ENCODE data around the gene CST5.
"Not testable (repeated sequence)": the region's sequence is repeated elsewhere in the genome, so short reads cannot be mapped to it uniquely, and the experiment has no call there.

The CST5 gene

DNA sequence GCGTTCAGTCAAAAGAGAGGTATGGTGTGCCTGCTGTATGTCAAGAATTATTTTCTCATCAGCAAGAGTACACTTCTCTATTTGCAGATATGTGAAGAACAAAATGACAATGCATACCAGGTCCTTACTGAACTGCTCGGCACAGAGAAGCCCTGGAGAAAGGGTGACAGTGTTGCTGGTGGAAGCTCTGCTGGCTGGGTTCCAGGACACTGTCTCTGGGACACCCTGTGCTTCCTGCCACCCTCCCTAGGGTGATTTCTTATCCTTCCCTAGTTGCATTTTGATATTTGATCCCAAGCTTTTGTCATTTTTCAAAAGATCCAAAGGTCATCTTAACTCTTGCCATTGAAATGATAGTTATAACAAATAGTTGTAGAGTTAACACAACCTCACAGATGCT, 8.3 kb upstream of the CST5 start:
- no peak for DNase-seq

DNA sequence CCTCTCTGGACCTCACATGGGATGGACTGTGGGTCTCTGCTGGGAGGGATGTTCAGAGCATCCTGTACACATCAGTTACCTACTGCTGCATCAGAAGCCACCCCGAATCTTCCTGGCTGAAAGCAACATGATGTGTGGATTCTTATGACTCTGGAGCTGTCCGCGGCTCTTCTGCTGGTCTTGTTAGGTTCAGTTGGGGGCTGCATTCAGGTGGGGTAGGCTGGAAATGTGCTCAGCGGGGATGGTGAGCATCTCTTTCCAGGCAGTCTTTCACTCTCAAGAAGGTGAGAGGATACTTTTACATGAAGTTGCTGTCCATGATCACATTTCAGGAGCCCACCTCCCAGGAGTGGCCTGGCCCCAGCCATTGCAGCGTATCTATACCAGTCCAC, 5.2 kb upstream of the CST5 start:
- no peak for DNase-seq

DNA sequence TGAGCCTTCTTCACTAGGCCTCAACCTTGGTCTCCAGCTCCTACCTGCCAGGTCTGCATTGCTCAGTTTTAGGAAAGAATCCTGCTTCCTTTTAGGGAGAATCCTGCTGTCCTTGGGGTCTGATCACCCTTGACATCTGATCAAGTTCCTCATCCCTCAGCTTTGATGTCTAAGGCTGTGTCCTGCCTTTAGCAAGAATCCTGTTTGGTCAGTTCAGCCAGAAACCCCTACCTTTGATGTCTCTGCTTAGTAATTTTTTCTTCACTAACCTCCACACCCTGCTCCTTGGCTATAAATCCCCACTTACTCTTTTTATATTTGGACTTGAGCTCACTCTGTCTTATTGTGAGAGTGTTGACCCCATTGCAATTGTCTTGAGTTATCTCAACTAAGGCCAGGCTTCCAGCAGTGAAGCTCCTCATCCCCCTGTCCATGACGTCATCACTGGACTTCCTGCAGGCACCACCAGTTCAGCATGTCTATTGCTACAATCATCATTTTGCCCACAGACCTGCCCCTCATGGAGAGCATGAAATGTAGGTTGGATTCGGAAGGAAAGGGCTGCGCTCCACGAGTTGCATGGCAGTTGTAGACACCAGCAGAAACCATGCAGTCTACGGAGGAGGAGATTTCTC, 4.7 kb upstream of the CST5 start:
- no peak for DNase-seq

DNA sequence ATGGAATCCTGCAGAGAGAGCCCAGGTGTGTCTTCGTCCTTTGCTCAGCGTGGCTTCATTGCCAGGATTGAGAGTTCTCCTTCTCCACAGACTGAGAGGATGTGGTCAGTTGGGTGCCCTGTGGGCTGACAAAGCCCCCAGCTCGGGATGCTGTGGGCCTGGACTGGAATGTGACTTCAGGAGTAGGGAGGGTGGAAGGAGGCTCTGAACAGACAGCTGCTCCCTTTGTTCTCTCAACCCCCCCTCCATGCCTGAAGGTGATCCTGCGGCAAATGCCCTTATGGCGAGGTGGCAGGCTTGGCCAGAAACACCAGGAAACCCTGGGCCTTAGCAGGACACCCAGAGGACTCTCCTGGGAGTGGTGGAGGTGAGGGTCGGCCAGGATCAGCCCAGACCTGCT, 1.8 kb upstream of the CST5 start:
- no peak for DNase-seq

DNA sequence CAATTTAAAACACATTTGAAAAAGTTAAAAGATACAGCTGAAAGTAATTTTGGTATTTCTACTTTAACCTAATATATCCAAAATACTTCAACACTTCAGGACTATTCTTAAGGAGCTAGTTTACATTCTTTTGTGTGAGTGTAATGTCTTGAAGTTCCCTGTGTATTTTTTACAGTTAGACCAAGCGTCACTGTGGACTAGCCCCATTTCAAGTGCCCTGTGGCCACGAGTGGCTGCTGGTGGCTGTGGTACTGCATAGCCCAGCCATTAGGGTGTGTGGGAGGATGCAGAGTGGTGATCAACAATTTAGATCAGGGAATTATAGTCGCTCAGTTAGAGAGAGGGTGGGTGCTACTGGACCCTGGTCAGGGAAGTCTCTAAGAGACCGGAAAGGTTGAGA, 869 bp upstream of the CST5 start:
- DNase-seq: no peak

DNA sequence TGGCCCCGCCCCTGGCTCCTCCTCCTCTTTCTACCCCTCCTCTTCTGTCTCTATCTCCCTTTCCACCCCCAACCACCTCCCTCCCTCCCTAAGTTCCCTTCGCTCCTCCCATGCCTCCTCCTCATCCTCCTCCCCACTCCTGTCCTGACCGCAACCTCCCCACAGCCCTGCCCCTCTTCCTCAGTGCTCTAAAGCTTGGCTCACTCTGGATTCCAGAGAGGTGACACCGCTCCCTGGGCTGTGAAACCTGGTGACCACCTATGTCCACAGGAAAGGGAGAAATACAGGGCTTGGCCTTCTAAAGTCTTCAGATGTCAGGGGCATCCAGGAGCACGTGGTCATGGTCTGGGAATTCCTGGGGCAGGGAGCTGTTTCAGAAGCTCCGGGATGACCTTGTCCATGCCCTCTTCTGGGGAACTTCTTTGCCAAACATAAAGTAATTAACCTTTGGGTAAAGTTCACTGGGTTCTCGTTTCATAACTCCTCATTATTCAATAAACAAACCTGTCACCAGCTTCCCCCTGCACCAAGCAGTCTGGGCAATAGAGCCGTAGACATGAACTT, 345 bp upstream of the CST5 start:
- no peak for DNase-seq

DNA sequence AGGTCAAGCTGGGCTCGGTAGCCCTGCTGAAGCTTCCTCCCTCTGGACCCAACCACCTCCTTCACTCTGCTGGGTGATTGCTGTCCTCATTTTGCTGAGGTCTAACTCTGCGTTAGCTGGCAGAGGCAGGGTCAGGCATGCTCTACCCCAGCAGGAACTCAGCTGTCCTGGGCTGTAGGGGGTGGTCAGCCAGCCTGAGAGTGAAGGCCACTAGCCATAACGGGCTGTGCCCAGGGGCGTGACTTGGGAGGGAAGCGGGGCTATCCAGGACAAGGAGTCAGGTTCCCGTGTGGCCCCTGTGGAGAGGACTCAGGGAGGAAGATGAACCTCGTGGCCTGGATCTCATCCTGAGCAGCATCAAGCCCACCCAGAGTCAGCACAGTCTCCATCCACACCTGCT, 761 bp downstream of the CST5 start:
- DNase-seq: no peak

DNA sequence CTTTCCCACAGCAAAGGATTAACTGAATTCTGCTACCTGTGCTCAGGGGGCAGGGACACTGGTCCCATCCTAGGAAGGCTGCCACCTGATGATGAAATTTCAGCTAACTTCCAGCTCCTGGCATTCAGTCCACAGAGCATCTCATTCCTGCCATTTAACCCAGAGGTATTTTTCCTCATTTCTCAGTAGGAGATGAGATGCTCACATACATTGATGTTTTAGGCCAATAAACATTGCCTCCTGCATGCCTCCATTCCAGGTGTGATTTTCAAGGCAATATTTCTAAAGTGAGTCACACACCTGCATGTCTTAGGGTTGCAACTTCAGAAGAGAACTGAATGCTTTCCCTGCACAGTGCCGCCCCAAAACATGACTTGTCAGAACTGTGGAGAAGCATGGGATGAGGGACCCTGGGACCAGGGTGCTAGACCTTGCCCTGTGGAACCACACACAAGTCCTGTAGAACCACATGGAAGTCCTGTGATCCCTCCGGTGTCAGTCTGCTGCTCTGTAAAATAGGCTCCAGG, 1.5 kb downstream of the CST5 start:
- DNase-seq: not testable (repeated sequence)

DNA sequence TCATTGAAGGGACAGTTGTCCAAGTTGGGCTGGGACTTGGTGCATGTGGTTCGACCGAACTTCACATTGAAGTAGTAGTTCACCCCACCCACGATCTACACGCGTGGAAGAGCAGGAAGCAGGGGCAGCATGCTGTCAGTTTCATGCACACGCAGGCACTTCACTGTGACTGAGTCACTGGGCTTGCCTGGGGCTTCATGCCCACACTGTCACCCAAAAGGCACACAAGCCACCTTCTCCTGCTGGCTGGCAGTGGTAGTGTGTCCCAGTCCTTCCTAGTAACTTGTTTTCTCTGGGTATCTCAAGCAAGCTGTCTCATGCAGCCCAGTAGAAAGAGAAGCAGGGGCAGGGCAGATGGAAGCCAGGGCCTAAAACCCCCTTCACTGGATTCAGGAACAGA, 2.0 kb downstream of the CST5 start:
- DNase-seq: no peak

DNA sequence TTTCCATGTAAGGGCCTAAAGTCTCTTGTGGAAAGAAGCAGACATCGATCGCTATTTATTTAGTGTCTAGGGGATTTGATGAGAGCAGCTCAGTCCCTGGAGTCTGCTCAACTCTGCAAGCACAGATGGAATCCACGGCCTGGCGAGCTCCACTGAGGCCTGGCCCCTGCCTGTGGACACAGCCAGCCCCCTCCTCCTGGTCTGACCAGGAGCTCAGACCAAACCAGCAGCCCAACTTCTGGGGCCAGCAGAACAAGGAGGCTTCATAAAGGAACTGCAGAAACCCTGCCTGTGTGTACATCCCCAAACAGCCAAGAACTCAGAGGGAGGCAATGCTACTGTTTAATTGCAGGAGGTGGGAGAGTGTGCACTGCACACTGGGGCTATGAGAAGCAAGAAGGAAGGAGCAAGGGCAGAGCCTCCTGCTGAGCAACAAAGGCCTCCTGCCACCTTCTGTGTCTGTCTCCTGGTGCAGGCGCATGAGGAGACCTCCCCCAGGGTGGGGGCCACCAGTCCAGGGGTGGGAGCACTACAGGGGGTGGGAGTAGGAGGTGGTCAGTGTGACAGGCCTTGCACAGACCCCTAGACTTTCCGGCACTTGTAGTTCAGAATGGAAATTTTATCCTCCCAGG, 3.8 kb downstream of the CST5 start:
- DNase-seq: no peak

DNA sequence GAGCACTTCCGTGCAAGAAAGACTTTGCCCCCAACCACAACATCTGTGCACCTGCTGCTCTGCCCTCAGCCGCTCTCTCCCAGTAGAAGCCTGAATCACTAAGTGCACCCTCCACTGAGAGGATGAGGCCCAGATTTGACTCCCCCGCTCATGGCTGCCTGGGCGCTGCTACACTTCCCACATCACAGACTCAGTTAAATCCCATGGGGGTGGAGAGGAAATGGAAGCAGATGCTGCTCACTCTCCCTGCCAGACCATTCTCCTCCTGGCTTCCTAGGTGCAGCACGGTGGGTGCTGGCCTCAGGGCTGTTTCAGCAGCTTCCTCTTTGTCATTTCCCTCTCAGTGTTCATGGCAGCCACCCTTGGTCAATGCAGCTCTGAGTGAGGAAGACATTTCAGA, 4.8 kb downstream of the CST5 start:
- no peak for DNase-seq

DNA sequence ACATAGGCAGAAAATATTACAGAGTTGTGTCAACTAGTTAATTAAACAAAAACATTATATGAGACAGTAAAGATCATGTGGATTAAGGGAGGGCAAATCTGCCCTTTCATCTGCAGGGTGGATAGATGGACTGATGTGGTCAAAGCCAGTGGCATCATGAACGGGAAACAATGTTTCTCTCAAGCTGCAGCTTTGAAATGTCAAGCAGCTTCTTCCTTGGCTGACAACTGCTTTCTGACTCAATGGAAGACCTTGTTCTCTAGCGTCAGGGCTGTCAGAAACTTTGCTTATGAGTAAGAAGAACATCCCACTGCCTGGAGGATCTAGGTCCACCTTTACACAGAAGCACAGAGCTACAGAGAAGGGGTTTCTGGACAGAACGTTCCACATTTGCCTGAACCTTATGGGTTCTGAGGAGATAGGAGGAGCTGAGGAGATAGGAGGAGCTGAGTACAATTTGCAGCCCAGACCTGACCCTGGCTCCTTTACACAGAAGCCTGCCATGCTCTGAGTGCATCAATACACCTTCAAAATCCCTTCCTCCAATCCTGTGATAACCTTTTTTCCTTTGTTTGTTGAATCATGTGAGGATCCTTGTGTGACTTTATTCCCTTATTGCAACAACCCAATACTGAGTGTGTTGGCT, 6.1 kb downstream of the CST5 start:
- DNase-seq: peak in 1 of 5 experiments; percentile 78

DNA sequence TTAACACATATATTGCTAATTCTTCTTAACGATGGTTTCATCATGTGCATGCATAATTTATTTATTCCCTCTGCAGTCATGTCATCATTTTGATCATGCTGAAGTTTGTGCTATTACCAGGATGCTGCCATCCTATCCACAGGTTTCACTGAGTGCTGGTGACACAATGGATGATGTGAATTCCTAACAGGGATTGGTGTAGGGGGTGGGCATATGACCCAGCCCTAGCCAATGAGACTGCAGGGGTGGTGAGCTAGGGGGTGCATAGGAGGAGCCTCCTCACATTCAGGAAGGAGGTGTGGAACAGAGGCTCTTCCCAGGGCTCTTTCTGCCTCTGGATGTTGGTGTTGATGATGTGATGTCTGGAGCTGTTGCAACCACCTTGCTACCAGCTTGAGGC, 7.5 kb downstream of the CST5 start:
- no peak for DNase-seq

DNA sequence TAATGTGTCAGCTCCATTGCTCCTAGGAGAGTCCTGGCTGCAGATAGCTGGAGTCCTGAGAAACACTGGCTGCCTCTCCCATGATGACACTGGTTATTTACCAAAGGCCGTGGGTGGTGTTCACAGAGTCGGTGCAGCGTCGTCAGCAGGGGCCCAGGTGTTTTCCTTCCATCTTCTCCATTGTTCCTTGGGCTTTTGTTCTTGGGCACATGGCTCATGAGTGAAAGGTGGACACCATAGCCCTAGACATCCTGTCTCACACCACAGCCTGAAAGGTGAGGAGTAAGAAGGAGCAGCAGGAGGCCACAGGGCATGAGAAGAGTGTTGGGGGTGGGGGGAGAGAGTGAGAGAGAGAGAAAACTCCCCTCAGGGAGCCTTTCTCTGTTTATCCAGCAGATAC, 9.1 kb downstream of the CST5 start:
- no peak for DNase-seq

DNA sequence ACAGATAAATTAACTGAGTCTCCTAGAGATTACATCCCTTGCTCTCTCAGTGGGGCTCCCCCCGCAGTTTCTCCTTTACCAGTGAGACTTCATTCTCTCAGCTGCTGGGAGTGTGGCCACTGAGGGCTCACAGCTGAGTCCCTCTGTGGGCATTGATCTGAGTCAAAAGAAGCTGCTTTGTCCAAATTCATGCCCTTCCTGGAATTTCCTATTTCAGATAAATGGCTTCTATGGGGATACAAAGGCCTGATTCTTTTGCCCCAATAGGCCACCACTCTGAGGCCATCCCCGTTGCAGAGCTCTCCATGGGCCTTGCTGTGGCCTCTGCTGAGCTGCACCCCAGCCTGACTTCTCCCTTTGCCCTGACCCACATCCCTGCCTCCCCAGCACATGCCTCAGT, 10.0 kb downstream of the CST5 start:
- no peak for DNase-seq

DNA sequence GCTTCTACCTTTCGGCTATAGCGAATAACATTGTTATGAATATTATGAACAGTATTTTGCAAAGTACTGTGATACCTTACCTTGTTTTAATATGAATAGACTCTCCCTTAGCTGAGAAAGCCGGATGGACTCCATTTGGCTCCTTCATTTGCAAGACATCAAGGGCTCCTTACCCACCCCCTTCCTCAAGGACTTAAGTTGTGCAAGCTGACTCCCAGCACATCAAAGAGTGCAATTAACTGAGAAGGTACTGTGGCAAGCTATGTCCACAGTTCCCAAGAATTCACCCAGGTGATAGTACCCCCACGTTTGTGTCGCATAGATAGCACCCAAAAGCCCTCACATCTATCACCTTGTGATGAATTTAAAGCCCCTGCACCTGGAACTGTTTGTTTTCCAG, 11.2 kb downstream of the CST5 start:
- DNase-seq: no peak

DNA sequence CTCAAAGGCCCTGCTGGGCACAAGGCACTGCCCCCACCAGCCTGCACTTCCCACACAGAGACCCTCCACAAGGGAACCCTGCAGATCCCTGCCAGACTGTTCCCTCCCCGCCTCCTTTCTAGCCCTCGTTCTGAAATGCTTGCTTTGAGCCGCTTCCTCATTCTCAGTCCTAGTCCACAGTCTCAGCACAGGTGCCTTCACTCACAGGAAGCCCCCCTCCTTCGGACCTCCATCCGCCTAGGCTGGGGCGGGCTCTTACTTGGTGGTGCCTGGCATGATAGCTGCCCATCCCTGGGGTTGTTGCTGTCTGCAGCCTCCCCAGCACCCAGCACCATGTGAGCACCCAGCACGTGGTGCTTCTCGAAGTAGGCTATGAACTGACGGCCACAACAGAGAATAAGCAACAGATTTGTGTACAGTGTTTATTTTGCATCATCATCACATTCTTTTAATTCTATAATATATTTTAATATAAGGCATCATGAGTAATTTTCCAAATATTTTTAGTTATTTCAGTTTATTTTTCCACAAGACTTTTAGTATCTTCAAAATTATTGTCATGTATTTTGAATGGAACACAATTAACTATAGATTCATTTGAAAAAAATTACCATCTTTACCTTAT, 12.3 kb downstream of the CST5 start:
- DNase-seq: no peak

DNA sequence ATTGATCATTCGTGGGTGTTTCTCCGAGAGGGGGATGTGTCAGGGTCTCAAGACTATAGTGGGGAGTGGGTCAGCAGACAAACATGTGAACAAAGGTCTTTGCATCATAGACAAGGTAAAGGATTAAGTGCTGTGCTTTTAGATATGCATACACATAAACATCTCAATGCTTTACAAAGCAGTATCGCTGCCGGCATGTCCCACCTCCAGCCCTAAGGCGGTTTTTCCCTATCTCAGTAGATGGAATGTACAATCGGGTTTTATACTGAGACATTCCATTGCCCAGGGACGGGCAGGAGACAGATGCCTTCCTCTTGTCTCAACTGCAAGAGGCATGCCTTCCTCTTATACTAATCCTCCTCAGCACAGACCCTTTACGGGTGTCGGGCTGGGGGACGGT, 18.8 kb downstream of the CST5 start:
- not testable (repeated sequence) for DNase-seq

DNA sequence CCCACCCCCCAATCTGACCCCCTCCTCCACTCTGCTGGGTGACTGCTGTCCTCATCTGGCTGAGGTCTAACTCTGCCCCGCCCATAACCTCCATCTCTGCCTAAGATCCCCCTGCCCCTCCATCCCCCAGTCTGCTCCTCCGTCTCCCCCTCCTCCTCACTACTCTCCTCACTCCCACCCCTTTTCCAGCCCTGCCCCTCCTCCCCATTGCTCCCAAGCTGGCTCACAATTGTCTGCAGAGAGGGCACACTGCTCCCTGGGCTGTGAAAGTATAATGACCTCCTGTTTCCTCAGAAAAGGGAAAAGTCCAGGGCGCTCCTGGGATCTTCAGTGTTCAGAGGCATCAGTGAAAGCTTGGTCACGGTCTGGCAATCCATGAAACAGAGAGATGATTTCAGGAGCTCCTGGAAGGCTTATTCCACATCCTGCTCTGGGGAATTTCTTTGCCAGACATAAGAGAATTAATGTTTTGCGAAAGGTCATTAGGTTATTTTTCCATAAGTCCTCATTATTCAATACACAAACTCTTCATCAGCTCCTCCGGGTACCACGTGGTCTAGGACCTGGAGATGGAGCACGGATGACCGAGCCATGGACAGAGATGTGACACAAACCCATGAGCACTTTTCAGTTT, 21.5 kb downstream of the CST5 start:
- no peak for DNase-seq

DNA sequence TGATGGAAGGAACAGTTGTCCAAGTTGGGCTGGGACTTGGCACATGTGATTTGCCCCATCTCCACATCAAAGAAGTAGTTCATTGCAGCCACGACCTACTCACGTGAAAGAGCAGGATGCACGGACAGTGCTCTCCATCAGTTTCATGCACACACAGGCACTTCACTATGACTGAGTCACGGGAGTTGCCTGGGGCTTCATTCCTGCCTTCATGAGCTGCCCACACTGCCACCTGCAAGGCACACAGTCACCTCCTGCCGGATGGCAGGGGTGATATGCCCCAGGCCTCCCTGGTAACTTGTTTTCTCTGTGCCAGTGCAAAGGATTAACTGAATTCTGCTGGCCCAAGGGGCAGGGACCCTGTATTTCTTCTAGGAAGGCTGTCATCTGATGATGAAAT, 22.8 kb downstream of the CST5 start:
- DNase-seq: no peak

DNA sequence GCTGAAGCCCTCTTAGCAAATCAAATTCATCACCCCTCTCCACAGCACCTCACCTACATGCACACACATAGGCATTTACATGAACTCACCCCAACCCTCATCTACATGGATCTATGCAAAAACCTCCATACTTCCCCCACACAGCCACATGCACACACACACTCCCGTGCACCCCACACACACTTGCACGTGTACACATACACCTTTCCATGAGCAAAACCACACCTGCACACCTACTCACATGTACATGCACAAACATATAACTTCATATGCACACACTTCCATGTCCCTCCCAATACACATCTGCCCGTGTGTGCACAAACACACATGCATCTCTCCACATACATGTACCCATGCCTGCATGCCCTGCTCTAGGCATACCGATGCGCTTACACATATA, 23.3 kb downstream of the CST5 start:
- no peak for DNase-seq

DNA sequence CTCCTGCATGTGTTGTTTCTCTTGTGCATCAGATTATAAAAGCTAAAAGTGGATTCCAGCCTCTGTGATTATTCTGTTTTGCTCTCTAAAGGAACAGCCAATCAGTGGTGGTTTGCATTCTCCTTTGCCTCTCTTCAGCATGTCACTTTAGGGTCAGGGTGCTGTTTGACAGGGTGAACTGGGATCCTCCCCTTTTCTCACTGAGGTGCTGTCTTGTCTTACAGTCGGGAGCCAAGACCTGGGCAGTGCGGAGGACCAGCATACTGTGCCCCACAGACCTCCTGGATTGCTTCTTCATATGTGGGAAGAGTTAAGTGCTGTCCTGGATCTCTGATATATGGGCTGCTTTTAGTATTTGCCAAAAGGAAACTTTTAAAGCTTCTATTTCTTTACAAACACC, 37.9 kb downstream of the CST5 start:
- DNase-seq: no peak

DNA sequence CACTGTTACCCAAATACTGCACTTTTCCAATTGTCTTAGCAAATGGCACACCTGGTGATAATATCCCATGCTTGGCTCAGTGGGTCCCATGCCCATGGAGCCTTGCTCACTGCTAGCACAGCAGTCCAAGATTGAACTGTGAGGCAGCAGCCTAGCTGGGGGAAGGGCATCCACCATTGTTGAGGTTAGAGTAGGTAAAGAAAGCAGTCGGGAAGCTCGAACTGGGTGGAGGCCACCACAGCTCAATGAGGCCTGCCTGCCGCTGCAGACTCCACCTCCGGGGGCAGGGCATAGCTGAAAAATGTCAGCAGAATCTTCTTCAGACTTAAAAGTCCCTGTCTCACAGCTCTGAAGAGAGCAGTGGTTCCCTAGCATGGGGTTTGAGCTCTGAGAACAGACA, 43.8 kb downstream of the CST5 start:
- DNase-seq: no peak
